IMR-90 (cell line): Measurements from ENCODE around the gene PFKP. TPM values are rescaled to one million over a fixed set of nuclear protein-coding genes. Genes with fewer than 3 reads are reported as not detected.

Experiments
- CHD1 ChIP-seq: IDR thresholded peaks from 2 replicates; pipeline ENCODE4 v1.6.1; 2012; ENCODE audit warnings: low read depth, low read length, improper control_type of control experiment
- CTCF ChIP-seq: conservative IDR thresholded peaks from 2 replicates; pipeline ENCODE4 v1.5.1; 2012; ENCODE audit warnings: mild to moderate bottlenecking, low read depth, low read length, improper control_type of control experiment
- FOS ChIP-seq: fragments of 150-350 bp; IDR thresholded peaks from 2 replicates; pipeline ENCODE4 v1.6.1; 2016; ENCODE audit warnings: low read depth, low read length
- MAFK ChIP-seq: IDR thresholded peaks from 2 replicates; pipeline ENCODE4 v1.6.1; 2012; ENCODE audit warnings: low read depth, low read length, improper control_type of control experiment
- MAZ ChIP-seq: IDR thresholded peaks from 2 replicates; pipeline ENCODE4 v1.6.1; 2012; ENCODE audit warnings: low read depth, mild to moderate bottlenecking, low read length, improper control_type of control experiment, moderate library complexity, borderline replicate concordance
- POLR2A ChIP-seq: IDR thresholded peaks from 2 replicates; pipeline ENCODE4 v1.6.1; 2012; ENCODE audit warnings: mild to moderate bottlenecking, low read depth, low read length
- polyA plus RNA-seq, 3 experiments: library from polyadenylated mRNA; depleted of rRNA; stranded (reverse); fragments of >200 nt; gene quantifications; 2 replicates each; pipeline ENCODE4 v1.2.3, GENCODE V29; 2012; ENCODE audit warnings: low replicate concordance in 1 of 3
- total RNA-seq: library from RNA; depleted of rRNA; stranded (reverse); fragments of >200 nt; gene quantifications from 2 replicates; pipeline ENCODE4 v1.2.3, GENCODE V29; 2012

The PFKP gene
- total and polyA plus RNA-seq, 2 of the 4 experiments (the other 2 are of a cell fraction): 223 to 294 TPM

- TF ChIP-seq CTCF: no peak
- TF ChIP-seq MAFK: no peak
- no peak for TF ChIP-seq FOS
- no peak for TF ChIP-seq POLR2A
- TF ChIP-seq CHD1: no peak
- no peak for TF ChIP-seq MAZ
Observed at GRCh38 chr10:3046210-3046779, 21.1 kb upstream of the PFKP start (continued).
